Fibroblast of lung (primary cell): ENCODE data around the gene RAP1A. TPM values are rescaled to one million over a fixed set of nuclear protein-coding genes. Genes with fewer than 3 reads are reported as not detected.

Source experiments
- DNase-seq, 2 donors: peaks; one replicate each; pipeline versions ENCODE4 v3.0.0 to v3.0.0-alpha.2; 2010; ENCODE audit warnings: low read depth in 2 of 2
- H2AFZ ChIP-seq: 2 replicates; pipeline ENCODE4 v1.5.1; 2012; ENCODE audit warnings: low read length, control low read depth, inconsistent platforms
- H3K27ac ChIP-seq: 2 replicates; pipeline ENCODE4 v1.5.1; 2011; ENCODE audit warnings: low read length, control low read depth; ENCODE audit not compliant: insufficient read depth
- H3K27me3 ChIP-seq: 2 replicates; pipeline ENCODE4 v1.5.1; 2011; ENCODE audit warnings: mild to moderate bottlenecking, low read length; ENCODE audit not compliant: control insufficient read depth, insufficient read depth
- H3K36me3 ChIP-seq: 2 replicates; pipeline ENCODE4 v1.5.1; 2011; ENCODE audit warnings: low read length; ENCODE audit not compliant: control insufficient read depth, insufficient read depth
- H3K4me1 ChIP-seq: 2 replicates; pipeline ENCODE4 v1.5.1; 2011; ENCODE audit warnings: low read length; ENCODE audit not compliant: control insufficient read depth, insufficient read depth; ENCODE audit errors: extremely low read depth
- H3K4me2 ChIP-seq: 2 replicates; pipeline ENCODE4 v1.5.1; 2011; ENCODE audit warnings: low read length, control low read depth; ENCODE audit not compliant: insufficient read depth; ENCODE audit errors: extremely low read depth
- H3K4me3 ChIP-seq, 4 experiments: fragments of 200-600 bp in 1 of 4; sonication (generic) in 1 of 4; replicated peaks in 1 of 4; 2 replicates each; pipeline ENCODE4 v1.5.1; 2011 to 2016; ENCODE audit warnings: low read length in 4 of 4, low read depth in 3 of 4, mild to moderate bottlenecking in 3 of 4, control low read depth in 2 of 4, inconsistent platforms in 1 of 4, mixed read lengths in 1 of 4; ENCODE audit not compliant: insufficient read depth in 1 of 4; ENCODE audit errors: control extremely low read depth in 1 of 4
- H3K79me2 ChIP-seq: 2 replicates; pipeline ENCODE4 v1.5.1; 2012; ENCODE audit warnings: mild to moderate bottlenecking, low read length, inconsistent platforms; ENCODE audit not compliant: control insufficient read depth, insufficient read depth
- H3K9ac ChIP-seq: 2 replicates; pipeline ENCODE4 v1.5.1; 2011; ENCODE audit warnings: mild to moderate bottlenecking, low read length, control low read depth; ENCODE audit not compliant: insufficient read depth
- H3K9me3 ChIP-seq: 2 replicates; pipeline ENCODE4 v1.5.1; 2012; ENCODE audit warnings: low read depth, low read length; ENCODE audit not compliant: control insufficient read depth, insufficient read depth
- H4K20me1 ChIP-seq: 2 replicates; pipeline ENCODE4 v1.5.1; 2011; ENCODE audit warnings: low read length; ENCODE audit not compliant: control insufficient read depth, insufficient read depth; ENCODE audit errors: extremely low read depth
- EZH2 ChIP-seq: IDR thresholded peaks from 2 replicates; pipeline ENCODE4 v1.5.1; 2012; ENCODE audit warnings: low read length, control low read depth, mild to moderate bottlenecking; ENCODE audit errors: missing control alignments
- polyA plus RNA-seq, 2 donors: library from polyadenylated mRNA; depleted of rRNA in 1 of 2; stranded (reverse) in 1 of 2; unstranded in 1 of 2; fragments of >200 nt; gene quantifications; 2 replicates each; pipeline ENCODE4 v1.2.1, GENCODE V29; 2011 to 2012; ENCODE audit warnings: missing spikeins in 1 of 2
- total RNA-seq: library from RNA; depleted of rRNA; stranded (reverse); fragments of >200 nt; gene quantifications from 2 replicates; pipeline ENCODE4 v1.2.1, GENCODE V29; 2014
- TF ChIP-seq, protein P1 (sequence below), 2 donors: IDR thresholded peaks in 1 of 2; conservative IDR thresholded peaks in 1 of 2; 1 replicate in 1 of 2; 2 replicates in 1 of 2; pipeline ENCODE4 v1.5.1; 2011 to 2012; ENCODE audit warnings: low read length in 2 of 2, control low read depth in 1 of 2, inconsistent platforms in 1 of 2, low read depth in 1 of 2, mild to moderate bottlenecking in 1 of 2

The RAP1A gene
- total and polyA plus RNA-seq, 2 donors (not counting 1 experiment from before 2014, with no cell fraction given) = 13.5 to 99.5 TPM

DNA sequence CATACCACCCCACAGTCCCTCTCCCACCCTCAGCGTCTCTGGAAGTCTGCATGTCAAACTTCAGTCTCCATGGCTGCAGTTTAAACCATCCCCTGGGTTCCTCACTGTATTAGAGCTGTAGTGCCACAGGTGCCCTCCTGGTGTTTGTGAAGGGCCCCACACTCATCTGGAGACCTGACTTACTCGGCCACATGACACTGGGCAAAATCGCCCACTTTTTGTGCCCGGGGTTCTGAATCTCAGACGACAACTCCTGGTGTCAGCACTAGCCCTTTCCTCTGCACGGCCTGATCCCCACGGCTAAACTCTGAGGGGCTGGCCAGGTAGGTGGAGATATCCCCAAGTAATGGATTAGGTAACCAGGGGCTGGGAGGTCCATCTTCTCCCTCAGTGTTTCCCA, 113.1 kb downstream of the RAP1A start:
- Histone ChIP-seq H4K20me1 (no peaks in the 10 kb centered on the region), H3K4me3 (no peak overlapping the region), H3K27ac (peak overlapping the region; percentile 83), H3K79me2 (peaks cover 57% of the 10 kb centered on the region), H2AFZ (no peak overlapping the region), H3K4me2 (peak overlapping the region; percentile 45), H3K36me3 (peaks cover 4% of the 10 kb centered on the region), H3K4me1 (peaks cover 35% of the 10 kb centered on the region), H3K27me3 (no peaks in the 10 kb centered on the region), H3K9ac (peak overlapping the region; percentile 47), H3K9me3 (no peaks in the 10 kb centered on the region)
- TF ChIP-seq, protein P1, sequence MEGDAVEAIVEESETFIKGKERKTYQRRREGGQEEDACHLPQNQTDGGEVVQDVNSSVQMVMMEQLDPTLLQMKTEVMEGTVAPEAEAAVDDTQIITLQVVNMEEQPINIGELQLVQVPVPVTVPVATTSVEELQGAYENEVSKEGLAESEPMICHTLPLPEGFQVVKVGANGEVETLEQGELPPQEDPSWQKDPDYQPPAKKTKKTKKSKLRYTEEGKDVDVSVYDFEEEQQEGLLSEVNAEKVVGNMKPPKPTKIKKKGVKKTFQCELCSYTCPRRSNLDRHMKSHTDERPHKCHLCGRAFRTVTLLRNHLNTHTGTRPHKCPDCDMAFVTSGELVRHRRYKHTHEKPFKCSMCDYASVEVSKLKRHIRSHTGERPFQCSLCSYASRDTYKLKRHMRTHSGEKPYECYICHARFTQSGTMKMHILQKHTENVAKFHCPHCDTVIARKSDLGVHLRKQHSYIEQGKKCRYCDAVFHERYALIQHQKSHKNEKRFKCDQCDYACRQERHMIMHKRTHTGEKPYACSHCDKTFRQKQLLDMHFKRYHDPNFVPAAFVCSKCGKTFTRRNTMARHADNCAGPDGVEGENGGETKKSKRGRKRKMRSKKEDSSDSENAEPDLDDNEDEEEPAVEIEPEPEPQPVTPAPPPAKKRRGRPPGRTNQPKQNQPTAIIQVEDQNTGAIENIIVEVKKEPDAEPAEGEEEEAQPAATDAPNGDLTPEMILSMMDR (conservative IDR thresholded peaks at IDR 0.05 in 1 of 2, IDR thresholded peaks at IDR 0.05 in 1 of 2; ENCODE audit: low read depth in 1 of 2, low read length in 2 of 2) = no peak
- no peak for TF ChIP-seq EZH2
- DNase-seq = no peak

DNA sequence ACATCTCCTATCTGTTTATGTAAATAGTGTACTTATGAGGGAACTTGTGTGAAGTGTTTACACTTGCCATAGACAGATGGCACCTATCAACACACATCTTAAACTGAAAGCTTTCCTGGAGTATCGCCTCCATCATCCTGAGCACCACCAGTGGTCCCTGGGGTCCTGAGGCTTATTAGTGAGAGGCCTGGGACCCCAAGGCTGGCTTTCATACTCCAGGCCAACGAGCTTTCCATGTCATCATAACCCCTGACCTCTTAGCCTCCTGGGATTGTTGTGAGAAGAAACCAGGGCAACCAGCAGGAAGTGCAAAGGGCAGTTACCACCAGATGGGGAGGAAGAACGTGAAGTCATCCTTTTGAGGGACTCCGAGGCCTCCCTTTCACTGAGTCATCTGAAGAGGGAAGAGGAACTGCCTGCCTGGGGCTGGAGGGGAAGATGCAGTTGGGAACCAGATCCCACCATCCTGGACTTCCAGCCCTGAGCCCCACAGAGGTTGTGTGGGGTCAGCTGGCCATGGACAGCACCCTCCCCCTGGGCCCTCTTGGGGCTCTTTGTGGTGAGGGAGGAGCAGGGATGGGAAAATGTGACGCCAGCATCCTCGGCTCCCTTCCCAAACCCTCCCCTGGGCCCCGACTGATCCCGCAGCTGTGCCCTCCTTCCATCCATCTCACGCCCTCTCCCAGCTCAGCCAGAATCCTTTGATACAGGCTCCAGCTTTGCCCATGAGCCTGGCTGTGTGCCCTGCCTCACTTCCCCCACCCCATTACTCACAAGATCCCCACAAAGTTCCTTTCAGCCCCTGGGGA, 113.8 kb downstream of the RAP1A start:
- TF ChIP-seq, protein P1 (conservative IDR thresholded peaks at IDR 0.05 in 1 of 2, IDR thresholded peaks at IDR 0.05 in 1 of 2; ENCODE audit: low read depth in 1 of 2, low read length in 2 of 2) = no peak
- no peak for TF ChIP-seq EZH2
- Histone ChIP-seq H3K4me1 (peaks cover 37% of the 10 kb centered on the region), H3K36me3 (peaks cover 2% of the 10 kb centered on the region), H3K9me3 (no peaks in the 10 kb centered on the region), H3K9ac (peak overlapping the region; percentile 51), H3K4me3 (no peak overlapping the region), H3K27me3 (no peaks in the 10 kb centered on the region), H2AFZ (no peak overlapping the region), H3K4me2 (peak overlapping the region; percentile 45), H3K79me2 (peaks cover 56% of the 10 kb centered on the region), H4K20me1 (no peaks in the 10 kb centered on the region), H3K27ac (peak overlapping the region; percentile 83)
- peak; percentile 73 to 96 for DNase-seq

DNA sequence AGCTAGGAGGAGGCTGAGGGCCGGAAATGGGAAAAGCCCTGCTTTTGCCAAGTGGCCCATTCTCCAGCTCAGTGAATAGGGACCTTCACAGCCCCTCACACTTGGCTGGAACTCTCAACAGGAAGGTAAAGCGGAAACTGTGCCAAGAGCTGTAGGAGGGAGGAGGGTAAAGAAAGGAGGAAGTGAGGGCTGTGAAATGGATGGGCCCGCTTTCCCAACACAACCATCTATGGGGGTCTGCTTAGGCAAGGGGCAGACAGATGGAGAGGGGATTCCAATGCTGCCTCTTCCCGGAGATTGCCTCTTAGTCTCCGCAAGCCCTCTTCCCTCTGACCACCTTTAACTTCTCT, 114.4 kb downstream of the RAP1A start:
- no peak for TF ChIP-seq EZH2
- TF ChIP-seq, protein P1 (conservative IDR thresholded peaks at IDR 0.05 in 1 of 2, IDR thresholded peaks at IDR 0.05 in 1 of 2; ENCODE audit: low read depth in 1 of 2, low read length in 2 of 2) = no peak
- Histone ChIP-seq H3K27me3 (no peaks in the 10 kb centered on the region), H3K4me2 (peak overlapping the region; percentile 37), H2AFZ (no peak overlapping the region), H3K9ac (peak overlapping the region; percentile 51), H3K36me3 (peaks cover 2% of the 10 kb centered on the region), H3K4me1 (peaks cover 37% of the 10 kb centered on the region), H4K20me1 (no peaks in the 10 kb centered on the region), H3K79me2 (peaks cover 59% of the 10 kb centered on the region), H3K27ac (peak overlapping the region; percentile 83), H3K9me3 (no peaks in the 10 kb centered on the region), H3K4me3 (no peak overlapping the region)
- no peak for DNase-seq
